Stimulated activated CD8-positive, alpha-beta memory T cell treated with anti-CD3 and anti-CD28 coated beads, Interleukin-4, amount 100 ng/mL, for 48 hours (primary cell): ENCODE data around the gene TGFBRAP1.
"Not testable (repeated sequence)": the region's sequence is repeated elsewhere in the genome, so short reads cannot be mapped to it uniquely, and the experiment has no call there.

Experiments used
- DNase-seq: peaks from one replicate; pipeline ENCODE4 v3.0.0-alpha.2; 2020

TGFBRAP1 gene

GRCh38 chr2:105269426-105269825, 60.1 kb downstream of the TGFBRAP1 start:
- DNase-seq, result no peak

- no peak for DNase-seq
Observed at GRCh38 chr2:105262651-105263091, 66.9 kb downstream of the TGFBRAP1 start.

GRCh38 chr2:105261061-105261460, 68.5 kb downstream of the TGFBRAP1 start:
- DNase-seq, result no peak

DNA sequence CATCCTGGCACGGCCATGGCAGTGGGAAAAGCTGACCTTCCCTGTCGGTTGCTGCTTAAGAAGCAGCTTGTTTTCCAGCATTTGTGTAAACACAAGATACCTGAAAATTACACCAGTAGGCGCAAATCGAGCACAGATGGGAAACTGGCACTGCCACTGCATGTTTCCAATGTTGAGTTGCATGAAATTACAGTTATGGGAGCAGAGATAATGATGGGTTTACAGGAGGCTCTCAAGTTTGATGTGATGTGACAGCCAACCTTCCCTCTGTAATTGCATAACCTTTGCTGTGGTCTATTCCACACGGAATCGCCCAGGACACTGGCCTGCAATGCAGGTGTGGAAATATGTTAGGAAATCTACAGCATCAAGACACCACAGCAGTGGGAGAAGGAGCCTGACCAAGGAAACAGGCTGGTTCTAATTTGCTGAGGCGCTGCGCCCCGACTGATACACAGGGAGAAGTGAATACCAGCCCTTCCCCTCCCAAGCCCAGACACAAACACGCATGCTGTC, 70.6 kb downstream of the TGFBRAP1 start:
- DNase-seq, result no peak

GRCh38 chr2:105257981-105258380, 71.6 kb downstream of the TGFBRAP1 start:
- DNase-seq, result no peak

DNA sequence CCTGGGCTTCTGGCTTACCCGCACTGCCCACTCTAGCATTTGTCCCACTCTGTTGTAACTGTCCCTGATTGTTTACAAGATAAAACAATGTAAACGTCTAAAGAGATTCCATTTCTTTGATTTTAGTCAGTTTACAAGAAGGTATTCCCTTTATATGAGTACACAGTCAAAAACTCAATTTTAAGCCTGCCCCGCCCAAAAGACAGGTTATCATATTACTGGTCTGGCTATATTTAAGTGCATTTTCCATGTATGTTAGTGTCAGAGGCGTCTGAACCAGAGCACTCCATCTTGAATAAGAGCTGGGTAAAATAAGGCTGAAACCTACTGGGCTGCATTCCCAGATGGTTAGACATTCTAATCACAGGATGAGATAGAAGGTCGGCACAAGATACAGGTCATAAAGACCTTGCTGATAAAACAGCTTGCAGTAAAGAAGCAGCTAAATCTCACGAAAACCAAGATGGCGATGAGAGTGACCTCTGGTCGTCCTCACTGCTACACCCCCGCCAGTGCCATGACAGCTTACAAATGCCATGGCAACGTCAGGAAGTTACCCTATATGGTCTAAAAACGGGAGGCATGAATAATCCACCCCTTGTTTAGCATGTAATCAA, 73.0 kb downstream of the TGFBRAP1 start:
- no peak for DNase-seq

DNA sequence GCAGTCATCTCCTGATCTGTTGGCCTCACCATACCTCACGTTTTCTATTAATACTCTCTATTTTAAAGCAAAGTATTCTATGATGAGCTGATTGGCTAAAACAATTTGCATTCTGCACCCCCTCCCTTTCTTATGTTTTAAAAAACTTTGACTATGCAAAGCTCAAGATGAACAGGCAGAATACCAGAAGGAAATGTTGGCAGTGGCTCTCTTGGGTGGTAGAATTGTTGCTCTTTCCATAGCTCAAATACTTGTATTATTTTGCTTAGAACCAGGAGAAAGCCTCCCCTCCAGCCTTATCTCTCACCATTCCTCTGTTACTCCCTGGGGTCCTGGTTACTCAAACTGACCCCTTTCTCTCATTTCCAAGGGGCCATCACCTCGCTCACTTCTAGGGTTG, 73.6 kb downstream of the TGFBRAP1 start:
- no peak for DNase-seq

GRCh38 chr2:105254531-105255210, 74.9 kb downstream of the TGFBRAP1 start:
- DNase-seq, result no peak

DNA sequence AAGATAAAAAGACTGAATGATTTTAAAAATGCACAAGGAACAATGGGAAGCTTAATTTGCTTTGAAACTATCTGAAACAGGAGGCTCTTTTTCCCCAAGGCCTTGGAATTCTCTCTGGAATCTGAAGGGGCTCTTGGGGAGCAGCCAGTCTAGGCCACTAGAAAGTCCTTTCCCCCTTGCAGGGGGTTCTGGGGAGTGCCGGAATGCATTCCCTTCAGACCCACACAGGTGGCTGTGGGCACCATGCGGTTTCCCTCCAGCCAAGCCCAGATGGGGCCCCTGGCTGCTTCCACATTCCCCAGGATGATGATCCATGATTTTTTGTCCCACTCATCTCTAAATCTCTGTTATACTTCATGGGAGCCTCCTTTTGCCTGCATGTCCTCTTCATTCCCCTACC, 77.3 kb downstream of the TGFBRAP1 start:
- no peak for DNase-seq

- not testable (repeated sequence) for DNase-seq
Observed at GRCh38 chr2:105251016-105251648, 78.4 kb downstream of the TGFBRAP1 start.

DNA sequence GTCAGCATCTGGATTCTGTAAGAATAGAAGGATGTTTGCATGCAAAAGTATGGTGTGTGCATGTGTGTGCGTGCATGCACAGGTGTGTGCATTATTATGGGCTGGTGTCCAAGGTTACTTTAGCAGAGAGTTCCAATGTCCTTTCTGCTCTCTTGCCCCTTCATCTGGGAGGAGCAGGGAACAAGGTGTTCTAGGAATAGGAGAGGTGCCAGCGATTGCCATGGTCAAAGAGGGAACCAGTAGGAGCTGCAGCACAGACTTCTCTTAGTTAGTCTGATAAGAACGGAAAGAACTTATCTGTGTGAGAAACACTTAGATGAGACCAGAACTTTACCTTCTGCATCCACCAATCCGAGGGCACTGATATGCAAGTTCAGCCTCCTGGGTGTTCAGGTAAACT, 79.6 kb downstream of the TGFBRAP1 start:
- no peak for DNase-seq

DNA sequence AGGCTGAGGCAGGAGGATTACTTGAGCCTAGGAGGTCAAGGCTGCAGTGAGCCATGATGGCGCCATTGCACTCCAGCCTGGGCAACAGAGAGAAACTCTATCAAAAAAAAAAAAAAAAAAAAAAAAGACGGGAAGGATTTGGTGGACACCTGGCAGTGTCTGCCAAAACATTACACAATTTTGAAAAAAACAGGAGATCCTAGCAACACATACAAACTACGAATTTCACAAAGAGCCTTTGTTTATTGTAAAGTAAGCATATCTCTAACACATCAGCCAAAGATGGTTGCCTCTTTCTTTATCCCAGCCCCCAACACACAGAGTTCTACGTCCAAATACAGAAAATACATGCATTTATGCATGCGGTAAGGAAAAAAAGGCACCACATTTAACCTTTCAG, 80.4 kb downstream of the TGFBRAP1 start:
- no peak for DNase-seq

- DNase-seq, result no peak
Observed at GRCh38 chr2:105248316-105249070, 81.0 kb downstream of the TGFBRAP1 start.

DNA sequence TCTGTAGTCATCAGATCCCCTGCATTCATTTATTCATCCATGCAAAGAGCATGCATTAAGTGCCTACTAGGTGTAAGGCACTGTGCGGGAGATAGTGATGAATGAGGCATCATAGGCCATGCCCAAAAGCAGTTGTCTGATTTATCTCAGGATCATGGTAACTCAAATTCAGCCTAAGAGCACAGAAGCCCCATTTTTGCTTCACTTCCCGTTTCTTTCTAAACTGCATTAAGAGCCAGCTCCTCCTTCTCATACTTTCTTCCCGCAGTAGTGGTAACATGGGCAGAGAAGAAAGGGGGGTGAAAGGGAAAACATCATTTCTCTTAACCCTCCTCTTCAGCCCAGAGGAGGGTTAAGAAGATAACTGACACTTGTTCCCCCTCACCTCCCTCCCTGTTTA, 85.1 kb downstream of the TGFBRAP1 start:
- DNase-seq, result no peak

- DNase-seq, result no peak
Observed at GRCh38 chr2:105243961-105244360, 85.6 kb downstream of the TGFBRAP1 start.

GRCh38 chr2:105242286-105242993, 87.1 kb downstream of the TGFBRAP1 start:
- no peak for DNase-seq

DNA sequence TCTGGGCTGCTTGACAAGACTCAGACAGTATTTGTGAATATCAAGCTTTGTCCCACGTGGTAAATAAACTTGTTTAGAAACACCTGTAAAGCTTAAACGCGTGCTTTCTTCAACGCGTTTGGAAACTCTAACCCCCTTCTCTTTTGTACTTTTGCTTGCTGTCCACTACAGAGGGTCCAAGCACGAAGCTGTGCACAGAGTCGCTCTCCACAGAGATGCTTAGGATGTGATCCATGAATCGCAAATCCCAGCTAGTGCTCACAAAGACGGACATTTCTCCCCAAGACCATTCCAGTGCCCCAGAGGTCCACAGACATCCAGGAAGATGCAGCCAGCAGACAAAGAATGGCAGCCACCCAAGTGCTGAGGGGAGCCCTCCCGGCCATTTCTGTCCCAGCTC, 88.1 kb downstream of the TGFBRAP1 start, which contains the start of gene GPR45:
Gene GPR45 (plus strand): TSS at position 301 of the 400 bp plus-strand sequence. CDS start 116 bp downstream, outside the sequence.
- no peak for DNase-seq

GRCh38 chr2:105239924-105240323, 89.6 kb downstream of the TGFBRAP1 start:
- DNase-seq, result no peak

DNA sequence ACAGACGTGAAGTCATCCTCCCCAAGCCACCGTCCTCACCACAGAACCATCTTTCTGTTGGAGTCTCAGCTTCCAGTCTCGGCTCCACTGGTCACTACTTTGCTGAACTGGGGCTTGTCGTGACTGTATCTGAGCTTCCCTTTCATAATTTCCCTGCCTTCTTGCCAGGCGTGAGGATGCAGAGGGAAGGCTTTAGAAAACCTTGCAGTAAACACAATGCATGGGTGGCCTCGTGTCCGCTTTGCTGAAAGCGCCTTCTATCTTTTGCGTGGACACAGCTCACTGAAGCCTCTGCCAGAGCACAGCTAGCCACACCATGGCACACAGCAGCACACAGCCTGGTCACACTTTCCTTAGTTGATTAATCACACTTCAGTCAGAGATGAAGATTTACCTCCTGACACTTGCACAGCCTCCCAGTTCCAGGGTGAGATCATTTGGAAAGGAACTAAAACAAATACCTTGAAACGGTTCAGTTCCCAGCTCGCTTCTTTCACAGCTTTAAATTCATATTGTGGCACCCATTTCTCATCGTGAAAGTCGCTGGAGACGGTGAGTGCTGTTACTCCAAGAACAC, 90.8 kb downstream of the TGFBRAP1 start:
- DNase-seq, result no peak

GRCh38 chr2:105237045-105237765, 92.3 kb downstream of the TGFBRAP1 start:
- peak; percentile 36 for DNase-seq

GRCh38 chr2:105236060-105236424, 93.5 kb downstream of the TGFBRAP1 start:
- DNase-seq, result no peak
